ENCODE measurements around the gene DNAH17. TPM values are rescaled to one million over a fixed set of nuclear protein-coding genes. Genes with fewer than 3 reads are reported as not detected.

The DNAH17 gene
- total and polyA plus RNA-seq, 7 experiments from 2014 or later: 0.05 to 1.5 (median 0.38) TPM

- ChIA-PET POLR2A (no interaction called here), CTCF (interaction anchor here (0.8 kb wide), 1 partner anchor 114 kb away, joined by 3 read pairs; no protein-coding TSS in a partner anchor)
- no peak overlapping the region for H3K4me3 ChIP-seq (ENCODE audit: low read length)
- no peak overlapping the region for H3K27ac ChIP-seq (ENCODE audit: low read depth, low read length)
- Mint-ChIP-seq H3K4me1 (peaks cover 0 to 11% (median 7%) of the 10 kb centered on the region in 7 donors), H3K27me3 (peaks cover 0 to 6% (median 2%) of the 10 kb centered on the region in 5 donors), H3K9me3 (no peaks in the 10 kb centered on the region), H3K27ac (no peak overlapping the region), H3K4me3 (no peak overlapping the region), H3K36me3 (no peaks in the 10 kb centered on the region)
- no peaks in the 10 kb centered on the region for H3K4me1 ChIP-seq (ENCODE audit: control insufficient read depth in 2 of 2, insufficient read depth in 2 of 2, low read length in 2 of 2)
- no peak for ATAC-seq
- intact Hi-C loops (cut with micrococcal nuclease): no loop called here
- no peaks in the 10 kb centered on the region for H3K36me3 ChIP-seq (ENCODE audit: control insufficient read depth in 2 of 3, insufficient read depth in 3 of 3, low read length in 3 of 3)
- no peak for DNase-seq
- H3K9me3 ChIP-seq (ENCODE audit: control insufficient read depth in 2 of 3, low read length in 3 of 3): no peaks in the 10 kb centered on the region
- no peaks in the 10 kb centered on the region for H3K27me3 ChIP-seq (ENCODE audit: control insufficient read depth in 2 of 2, insufficient read depth in 2 of 2, low read length in 2 of 2)
These were observed 18.1 kb upstream of the DNAH17 start for GRCh38 chr17:78595135-78595810.

DNA sequence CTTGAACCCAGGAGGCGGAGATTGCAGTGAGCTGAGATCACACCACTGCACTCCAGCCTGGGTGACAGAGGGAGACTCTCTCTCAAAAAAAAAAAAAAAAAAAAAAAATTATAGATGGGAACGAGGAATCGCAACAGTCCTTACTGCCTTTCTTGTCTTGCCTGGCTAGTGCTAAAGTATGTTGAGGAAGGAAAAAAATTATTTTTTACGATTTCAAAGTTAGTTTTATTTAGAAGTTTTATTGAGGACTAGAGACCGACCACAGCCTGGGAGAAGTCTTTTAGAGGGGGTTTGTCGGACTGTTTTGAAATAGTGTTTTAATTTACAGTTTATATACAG is 15.8 kb upstream of the DNAH17 start:
- no peaks in the 10 kb centered on the region for H3K9me3 ChIP-seq (ENCODE audit: control insufficient read depth in 2 of 3, low read length in 3 of 3)
- DNase-seq: no peak
- no peaks in the 10 kb centered on the region for H3K27me3 ChIP-seq (ENCODE audit: control insufficient read depth in 2 of 2, insufficient read depth in 2 of 2, low read length in 2 of 2)
- no peaks in the 10 kb centered on the region for H3K36me3 ChIP-seq (ENCODE audit: control insufficient read depth in 2 of 3, insufficient read depth in 3 of 3, low read length in 3 of 3)
- H3K27ac ChIP-seq (ENCODE audit: low read depth, low read length): no peak overlapping the region
- peaks cover 0 to 11% (median 7%) of the 10 kb centered on the region in 7 donors for H3K4me1 Mint-ChIP-seq
- H3K27me3 Mint-ChIP-seq: peaks cover 0 to 6% (median 2%) of the 10 kb centered on the region in 5 donors
- no peaks in the 10 kb centered on the region for H3K4me1 ChIP-seq (ENCODE audit: control insufficient read depth in 2 of 2, insufficient read depth in 2 of 2, low read length in 2 of 2)
- no peak overlapping the region for H3K4me3 ChIP-seq (ENCODE audit: low read length)
- ChIA-PET POLR2A (interaction anchor here (0.7 kb wide), 1 partner anchor 341 kb away, joined by 3 read pairs; no protein-coding TSS in a partner anchor), CTCF (no interaction called here)
- no peak overlapping the region for H3K27ac Mint-ChIP-seq
- no peaks in the 10 kb centered on the region for H3K9me3 Mint-ChIP-seq
- no peak for ATAC-seq
- intact Hi-C loops (cut with micrococcal nuclease): no loop called here
- no peak overlapping the region for H3K4me3 Mint-ChIP-seq
- H3K36me3 Mint-ChIP-seq: no peaks in the 10 kb centered on the region

DNA sequence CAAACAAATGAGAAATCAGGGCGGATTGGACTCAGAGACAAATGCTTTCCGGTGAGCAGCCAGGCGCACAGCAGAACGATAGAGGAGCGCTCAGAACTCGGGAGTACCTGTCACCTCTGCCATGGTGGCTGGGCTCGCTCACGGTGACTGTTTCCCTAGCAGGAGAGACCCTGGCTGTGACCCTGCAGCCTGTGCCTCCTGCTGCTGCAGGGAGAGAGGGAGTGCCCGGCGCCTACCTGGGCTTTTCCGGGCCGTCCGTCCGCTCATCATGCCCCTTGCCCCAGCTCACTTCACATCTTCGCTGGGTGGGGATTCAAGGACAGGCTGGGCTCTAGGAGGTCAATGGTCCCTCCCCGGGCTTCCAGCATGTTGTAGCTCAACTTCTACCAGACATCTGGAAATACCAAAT is 14.1 kb upstream of the DNAH17 start:
- Mint-ChIP-seq H3K4me3 (no peak overlapping the region), H3K36me3 (no peaks in the 10 kb centered on the region), H3K9me3 (no peaks in the 10 kb centered on the region), H3K27me3 (peaks cover 0 to 9% (median 0%) of the 10 kb centered on the region in 5 donors), H3K27ac (no peak overlapping the region), H3K4me1 (peaks cover 0 to 8% (median 7%) of the 10 kb centered on the region in 7 donors)
- Histone ChIP-seq H3K9me3 (ENCODE audit: control insufficient read depth in 2 of 3, low read length in 3 of 3) (no peaks in the 10 kb centered on the region), H3K27ac (ENCODE audit: low read depth, low read length) (no peak overlapping the region), H3K36me3 (ENCODE audit: control insufficient read depth in 2 of 3, insufficient read depth in 3 of 3, low read length in 3 of 3) (no peaks in the 10 kb centered on the region), H3K4me1 (ENCODE audit: control insufficient read depth in 2 of 2, insufficient read depth in 2 of 2, low read length in 2 of 2) (no peaks in the 10 kb centered on the region), H3K27me3 (ENCODE audit: control insufficient read depth in 2 of 2, insufficient read depth in 2 of 2, low read length in 2 of 2) (no peaks in the 10 kb centered on the region), H3K4me3 (ENCODE audit: low read length) (no peak overlapping the region)
- POLR2A ChIA-PET: interaction anchor here (0.7 kb wide), 1 partner anchor 844 kb away, joined by 3 read pairs; no protein-coding TSS in a partner anchor
- ATAC-seq: no peak
- intact Hi-C loops (cut with micrococcal nuclease): no loop called here
- CTCF ChIA-PET: no interaction called here
- DNase-seq: no peak

DNA sequence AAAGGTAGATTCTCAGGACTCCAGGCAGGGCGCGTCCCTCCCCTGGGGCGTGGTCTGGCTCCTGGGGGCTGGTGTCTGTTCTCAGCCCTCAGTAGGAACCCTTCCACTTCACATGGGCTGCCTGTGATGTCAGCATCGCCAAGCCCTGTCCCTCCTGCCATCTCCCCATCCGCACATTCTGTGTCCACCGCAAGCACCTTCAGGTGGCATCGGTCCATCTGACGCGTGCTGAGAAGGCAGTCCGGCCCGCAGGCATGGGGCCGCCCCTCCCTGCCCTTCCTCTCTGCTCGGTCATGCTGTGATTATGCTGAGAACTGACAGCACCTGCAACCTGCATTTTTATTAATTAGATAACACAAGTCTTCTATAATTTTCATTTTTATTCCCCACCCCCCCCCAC is 12.7 kb upstream of the DNAH17 start:
- H3K9me3 ChIP-seq (ENCODE audit: control insufficient read depth in 2 of 3, low read length in 3 of 3): no peaks in the 10 kb centered on the region
- intact Hi-C loops (cut with micrococcal nuclease): no loop called here
- CTCF ChIA-PET: no interaction called here
- H3K36me3 ChIP-seq (ENCODE audit: control insufficient read depth in 2 of 3, insufficient read depth in 3 of 3, low read length in 3 of 3): no peaks in the 10 kb centered on the region
- H3K27me3 ChIP-seq (ENCODE audit: control insufficient read depth in 2 of 2, insufficient read depth in 2 of 2, low read length in 2 of 2): no peaks in the 10 kb centered on the region
- POLR2A ChIA-PET: no interaction called here
- no peak for DNase-seq
- Mint-ChIP-seq H3K9me3 (no peaks in the 10 kb centered on the region), H3K36me3 (no peaks in the 10 kb centered on the region), H3K27ac (no peak overlapping the region), H3K4me3 (no peak overlapping the region), H3K27me3 (peaks cover 0 to 15% (median 0%) of the 10 kb centered on the region in 5 donors), H3K4me1 (peaks cover 0 to 8% (median 7%) of the 10 kb centered on the region in 7 donors)
- no peak for ATAC-seq
- no peaks in the 10 kb centered on the region for H3K4me1 ChIP-seq (ENCODE audit: control insufficient read depth in 2 of 2, insufficient read depth in 2 of 2, low read length in 2 of 2)
- no peak overlapping the region for H3K4me3 ChIP-seq (ENCODE audit: low read length)
- no peak overlapping the region for H3K27ac ChIP-seq (ENCODE audit: low read depth, low read length)

DNA sequence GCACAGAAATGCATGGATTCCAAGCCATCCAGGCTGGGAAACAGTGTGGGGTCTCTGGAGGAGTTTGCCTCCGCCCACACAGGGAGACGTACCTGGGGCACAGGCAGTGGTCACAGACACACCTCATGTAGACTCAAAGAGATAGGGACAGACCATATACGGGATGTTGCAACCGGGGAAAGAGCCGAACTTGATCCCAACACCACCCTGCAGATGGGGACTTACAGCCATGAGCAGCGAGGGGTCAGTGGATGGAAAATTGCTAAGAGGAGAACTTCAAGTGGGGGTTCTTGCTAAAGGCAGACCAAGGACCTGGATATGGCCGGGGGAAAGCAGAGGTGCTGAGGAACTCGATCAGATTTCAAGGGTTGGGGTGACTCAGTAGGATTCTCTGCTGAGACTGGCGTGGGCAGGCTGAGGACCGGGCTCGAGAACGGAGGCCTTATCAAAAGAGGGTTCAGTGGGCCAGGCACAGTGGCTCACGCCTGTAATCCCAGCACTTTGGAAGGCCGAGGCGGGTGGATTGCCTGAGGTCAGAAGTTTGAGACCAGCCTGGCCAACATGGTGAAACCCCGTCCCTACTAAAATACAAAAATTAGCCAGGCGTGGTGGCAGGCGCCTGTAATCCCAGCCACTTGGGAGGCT is 12.0 kb upstream of the DNAH17 start:
- H3K4me1 Mint-ChIP-seq: peaks cover 0 to 8% (median 7%) of the 10 kb centered on the region in 7 donors
- Histone ChIP-seq H3K36me3 (ENCODE audit: control insufficient read depth in 2 of 3, insufficient read depth in 3 of 3, low read length in 3 of 3) (no peaks in the 10 kb centered on the region), H3K27me3 (ENCODE audit: control insufficient read depth in 2 of 2, insufficient read depth in 2 of 2, low read length in 2 of 2) (no peaks in the 10 kb centered on the region), H3K9me3 (ENCODE audit: control insufficient read depth in 2 of 3, low read length in 3 of 3) (no peaks in the 10 kb centered on the region), H3K4me1 (ENCODE audit: control insufficient read depth in 2 of 2, insufficient read depth in 2 of 2, low read length in 2 of 2) (no peaks in the 10 kb centered on the region), H3K27ac (ENCODE audit: low read depth, low read length) (no peak overlapping the region), H3K4me3 (ENCODE audit: low read length) (no peak overlapping the region)
- H3K9me3 Mint-ChIP-seq: no peaks in the 10 kb centered on the region
- no peak for ATAC-seq
- POLR2A ChIA-PET: no interaction called here
- H3K27ac Mint-ChIP-seq: no peak overlapping the region
- no peak for DNase-seq
- H3K27me3 Mint-ChIP-seq: peaks cover 0 to 20% (median 3%) of the 10 kb centered on the region in 5 donors
- intact Hi-C loops (cut with micrococcal nuclease): no loop called here
- CTCF ChIA-PET: no interaction called here
- H3K36me3 Mint-ChIP-seq: no peaks in the 10 kb centered on the region
- H3K4me3 Mint-ChIP-seq: no peak overlapping the region

GRCh38 chr17:78588258-78589030 is 11.2 kb upstream of the DNAH17 start:
- Histone ChIP-seq H3K9me3 (ENCODE audit: control insufficient read depth in 2 of 3, low read length in 3 of 3) (no peaks in the 10 kb centered on the region), H3K4me3 (ENCODE audit: low read length) (no peak overlapping the region), H3K27ac (ENCODE audit: low read depth, low read length) (no peak overlapping the region), H3K27me3 (ENCODE audit: control insufficient read depth in 2 of 2, insufficient read depth in 2 of 2, low read length in 2 of 2) (no peaks in the 10 kb centered on the region), H3K36me3 (ENCODE audit: control insufficient read depth in 2 of 3, insufficient read depth in 3 of 3, low read length in 3 of 3) (no peaks in the 10 kb centered on the region), H3K4me1 (ENCODE audit: control insufficient read depth in 2 of 2, insufficient read depth in 2 of 2, low read length in 2 of 2) (no peaks in the 10 kb centered on the region)
- intact Hi-C loops (cut with micrococcal nuclease): no loop called here
- POLR2A ChIA-PET: no interaction called here
- H3K36me3 Mint-ChIP-seq: no peaks in the 10 kb centered on the region
- no peaks in the 10 kb centered on the region for H3K9me3 Mint-ChIP-seq
- CTCF ChIA-PET: no interaction called here
- H3K4me1 Mint-ChIP-seq: peaks cover 0 to 8% (median 7%) of the 10 kb centered on the region in 7 donors
- peak overlapping the region in 1 of 9 donors; percentile 25 for H3K27ac Mint-ChIP-seq
- ATAC-seq (no peak), DNase-seq (no peak)
- H3K4me3 Mint-ChIP-seq: no peak overlapping the region
- H3K27me3 Mint-ChIP-seq: peaks cover 0 to 22% (median 3%) of the 10 kb centered on the region in 5 donors
